Measurements from ENCODE around the gene NEK2. TPM values are rescaled to one million over a fixed set of nuclear protein-coding genes. Genes with fewer than 3 reads are reported as not detected.

The NEK2 gene
- total RNA-seq, 4 donors from 2014 or later: 17.7 TPM; not detected in 3

DNA sequence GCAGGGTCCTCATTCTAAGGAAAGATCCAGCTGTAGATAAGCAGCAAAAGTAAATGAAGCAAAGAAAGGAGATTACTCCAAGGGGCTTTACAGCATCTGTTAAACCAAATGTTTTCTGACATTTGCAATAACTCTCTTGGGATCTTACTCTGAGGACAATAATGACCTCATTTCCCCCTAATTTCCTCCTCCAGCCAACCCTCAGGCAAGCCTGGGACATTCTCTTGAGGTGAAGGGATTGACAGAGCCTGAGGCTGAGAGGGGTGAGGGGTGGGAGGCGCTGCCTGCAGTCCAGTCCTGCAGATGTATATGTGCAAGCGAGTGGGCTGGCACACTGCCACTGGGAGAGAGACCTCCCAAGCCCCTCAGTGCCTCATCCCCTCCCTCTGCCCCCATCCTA is 40.5 kb upstream of the NEK2 start:
- H3K4me3 ChIP-seq: no peak overlapping the region
- TF ChIP-seq, protein P1, sequence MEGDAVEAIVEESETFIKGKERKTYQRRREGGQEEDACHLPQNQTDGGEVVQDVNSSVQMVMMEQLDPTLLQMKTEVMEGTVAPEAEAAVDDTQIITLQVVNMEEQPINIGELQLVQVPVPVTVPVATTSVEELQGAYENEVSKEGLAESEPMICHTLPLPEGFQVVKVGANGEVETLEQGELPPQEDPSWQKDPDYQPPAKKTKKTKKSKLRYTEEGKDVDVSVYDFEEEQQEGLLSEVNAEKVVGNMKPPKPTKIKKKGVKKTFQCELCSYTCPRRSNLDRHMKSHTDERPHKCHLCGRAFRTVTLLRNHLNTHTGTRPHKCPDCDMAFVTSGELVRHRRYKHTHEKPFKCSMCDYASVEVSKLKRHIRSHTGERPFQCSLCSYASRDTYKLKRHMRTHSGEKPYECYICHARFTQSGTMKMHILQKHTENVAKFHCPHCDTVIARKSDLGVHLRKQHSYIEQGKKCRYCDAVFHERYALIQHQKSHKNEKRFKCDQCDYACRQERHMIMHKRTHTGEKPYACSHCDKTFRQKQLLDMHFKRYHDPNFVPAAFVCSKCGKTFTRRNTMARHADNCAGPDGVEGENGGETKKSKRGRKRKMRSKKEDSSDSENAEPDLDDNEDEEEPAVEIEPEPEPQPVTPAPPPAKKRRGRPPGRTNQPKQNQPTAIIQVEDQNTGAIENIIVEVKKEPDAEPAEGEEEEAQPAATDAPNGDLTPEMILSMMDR (IDR thresholded peaks at IDR 0.05): no peak
- no peak for TF ChIP-seq POLR2A (IDR thresholded peaks at IDR 0.05)
- H3K27ac ChIP-seq: no peak overlapping the region
- DNase-seq: no peak
- H3K27me3 ChIP-seq: no peaks in the 10 kb centered on the region
- no peaks in the 10 kb centered on the region for H3K4me1 ChIP-seq
- no peaks in the 10 kb centered on the region for H3K36me3 ChIP-seq
- intact Hi-C loops (cut with DNase I; ENCODE audit: low total_unique reads): no loop called here
- no peaks in the 10 kb centered on the region for H3K9me3 ChIP-seq

DNA sequence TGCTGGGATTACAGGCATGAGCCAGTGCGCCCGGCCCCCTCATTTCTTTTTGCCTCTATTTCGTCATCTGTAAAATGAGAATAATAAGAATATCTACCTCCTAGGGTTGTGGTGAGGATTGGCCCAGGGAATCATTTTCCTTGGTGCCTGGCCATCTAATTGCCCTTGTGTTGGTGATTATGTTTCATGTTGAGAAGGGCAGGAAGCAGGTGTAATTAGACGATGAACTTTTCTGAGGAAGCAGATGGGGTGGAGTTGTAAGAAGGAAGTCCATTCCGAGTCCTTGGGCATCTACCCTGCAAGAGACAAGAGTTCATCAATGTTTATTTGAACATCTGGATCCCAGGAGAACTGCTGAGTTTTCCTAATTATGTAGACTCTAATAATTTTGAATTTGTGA is 38.7 kb upstream of the NEK2 start:
- TF ChIP-seq, protein P1 (IDR thresholded peaks at IDR 0.05): no peak
- no peak for TF ChIP-seq POLR2A (IDR thresholded peaks at IDR 0.05)
- Histone ChIP-seq H3K27ac (no peak overlapping the region), H3K4me3 (no peak overlapping the region), H3K4me1 (no peaks in the 10 kb centered on the region), H3K9me3 (no peaks in the 10 kb centered on the region), H3K36me3 (no peaks in the 10 kb centered on the region), H3K27me3 (no peaks in the 10 kb centered on the region)
- intact Hi-C loops (cut with DNase I; ENCODE audit: low total_unique reads): no loop called here
- no peak for DNase-seq

DNA sequence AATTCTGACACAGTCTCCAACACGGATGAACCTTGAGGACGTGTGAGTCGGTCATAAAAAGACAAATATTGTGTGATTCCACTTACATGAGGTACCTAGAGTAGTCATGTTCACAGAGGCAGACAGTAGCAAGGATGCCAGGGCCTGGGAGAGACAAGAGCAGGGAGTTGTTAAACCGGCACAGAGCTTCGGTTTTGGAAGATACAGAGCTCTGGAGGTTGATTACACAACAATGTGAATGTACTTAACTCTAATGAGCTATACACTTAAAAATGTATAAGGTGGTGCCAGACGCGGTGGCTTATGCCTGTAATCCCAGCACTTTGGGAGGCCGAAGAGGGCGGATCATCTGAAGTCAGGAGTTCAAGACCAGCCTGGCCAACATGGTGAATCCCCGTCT is 37.8 kb upstream of the NEK2 start:
- intact Hi-C loops (cut with DNase I; ENCODE audit: low total_unique reads): no loop called here
- no peaks in the 10 kb centered on the region for H3K4me1 ChIP-seq
- H3K4me3 ChIP-seq: no peak overlapping the region
- DNase-seq: no peak
- TF ChIP-seq POLR2A (IDR thresholded peaks at IDR 0.05): no peak
- TF ChIP-seq, protein P1 (IDR thresholded peaks at IDR 0.05): no peak
- no peaks in the 10 kb centered on the region for H3K27me3 ChIP-seq
- H3K9me3 ChIP-seq: no peaks in the 10 kb centered on the region
- no peaks in the 10 kb centered on the region for H3K36me3 ChIP-seq
- H3K27ac ChIP-seq: no peak overlapping the region

DNA sequence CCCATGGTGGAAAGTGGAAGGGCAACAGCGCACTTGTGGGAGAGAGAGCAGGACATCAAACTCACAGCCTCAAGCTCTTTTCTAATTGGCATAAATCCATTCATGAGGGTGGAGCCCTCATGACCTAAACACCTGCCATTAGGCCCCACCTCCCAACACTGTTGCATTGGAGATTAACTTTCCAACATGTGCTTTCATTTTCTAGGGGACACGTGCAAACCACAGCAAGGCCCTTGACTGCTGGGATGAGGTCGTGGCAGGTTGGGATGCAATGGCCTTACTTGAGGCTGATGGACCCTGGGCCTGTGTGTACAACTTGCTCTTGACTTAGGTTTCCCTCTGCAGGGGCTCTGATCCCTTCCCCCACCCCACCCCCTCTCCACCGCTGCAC is 35.9 kb upstream of the NEK2 start:
- DNase-seq: no peak
- Histone ChIP-seq H3K4me3 (no peak overlapping the region), H3K27me3 (no peaks in the 10 kb centered on the region), H3K4me1 (no peaks in the 10 kb centered on the region), H3K36me3 (no peaks in the 10 kb centered on the region), H3K27ac (no peak overlapping the region), H3K9me3 (no peaks in the 10 kb centered on the region)
- TF ChIP-seq, protein P1 (IDR thresholded peaks at IDR 0.05): no peak
- TF ChIP-seq POLR2A (IDR thresholded peaks at IDR 0.05): no peak
- intact Hi-C loops (cut with DNase I; ENCODE audit: low total_unique reads): no loop called here

DNA sequence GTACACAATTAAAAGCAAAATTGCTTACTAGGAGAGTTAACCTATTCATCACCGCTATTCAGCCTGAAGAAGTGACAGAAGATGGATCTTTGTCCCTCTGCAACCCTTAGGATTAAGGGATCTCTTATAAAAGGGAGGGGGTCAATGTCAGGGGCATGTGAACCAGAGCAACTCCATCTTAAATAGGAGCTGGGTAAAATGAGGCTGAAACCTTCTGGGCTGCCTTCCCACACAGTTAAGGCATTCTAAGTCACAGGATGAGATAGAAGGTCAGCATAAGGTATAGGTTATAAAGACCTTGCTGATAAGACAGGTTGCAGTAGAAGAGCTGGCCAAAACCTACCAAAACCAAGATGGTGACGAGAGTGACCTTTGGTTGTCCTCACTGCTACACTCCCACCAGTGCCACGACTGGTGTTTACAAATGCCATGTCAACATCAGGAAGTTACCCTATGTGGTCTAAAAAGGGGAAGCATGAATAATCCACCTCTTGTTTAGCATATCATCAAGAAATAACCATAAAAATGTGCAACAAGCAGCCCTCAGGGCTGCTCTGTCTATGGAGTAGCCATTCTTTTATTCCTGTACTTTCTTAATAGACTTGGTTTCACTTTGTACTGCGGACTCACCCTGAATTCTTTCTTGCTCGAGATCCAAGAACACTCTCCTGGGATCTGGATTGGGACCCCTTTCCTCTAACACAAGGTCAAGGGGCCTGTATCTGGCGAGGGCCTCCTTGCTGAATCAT is 35.3 kb upstream of the NEK2 start:
- no peak for DNase-seq
- Histone ChIP-seq H3K27me3 (no peaks in the 10 kb centered on the region), H3K36me3 (no peaks in the 10 kb centered on the region), H3K4me1 (no peaks in the 10 kb centered on the region), H3K27ac (no peak overlapping the region), H3K9me3 (no peaks in the 10 kb centered on the region), H3K4me3 (no peak overlapping the region)
- TF ChIP-seq, protein P1 (IDR thresholded peaks at IDR 0.05): no peak
- TF ChIP-seq POLR2A (IDR thresholded peaks at IDR 0.05): no peak
- intact Hi-C loops (cut with DNase I; ENCODE audit: low total_unique reads): no loop called here

Measured in uterus (tissue), 4 donors.